Trophoblast cell (in vitro differentiated cells and primary cell): ENCODE results near the gene RASGEF1C.
"Not testable (repeated sequence)": the region's sequence is repeated elsewhere in the genome, so short reads cannot be mapped to it uniquely, and the experiment has no call there.

Experiments used
- DNase-seq, 2 donors: peaks; one replicate each; pipeline ENCODE4 v3.0.0-alpha.2; 2016
- H2AFZ ChIP-seq: 2 replicates; pipeline ENCODE4 v1.6.1; 2013; ENCODE audit warnings: low read length, moderate library complexity, mild to moderate bottlenecking; ENCODE audit not compliant: insufficient read depth, poor library complexity
- H2AK5ac ChIP-seq: 2 replicates; pipeline ENCODE4 v1.6.1; 2013; ENCODE audit warnings: mild to moderate bottlenecking, low read length
- H2BK120ac ChIP-seq: 2 replicates; pipeline ENCODE4 v1.6.1; 2013; ENCODE audit warnings: low read length, mild to moderate bottlenecking, moderate library complexity; ENCODE audit not compliant: insufficient read depth, poor library complexity
- H2BK12ac ChIP-seq: 2 replicates; pipeline ENCODE4 v1.6.1; 2013; ENCODE audit warnings: mild to moderate bottlenecking, low read length, moderate library complexity
- H2BK5ac ChIP-seq: 2 replicates; pipeline ENCODE4 v1.6.1; 2013; ENCODE audit warnings: low read length, low read depth, moderate library complexity, mild to moderate bottlenecking; ENCODE audit not compliant: poor library complexity
- H3K14ac ChIP-seq: 2 replicates; pipeline ENCODE4 v1.6.1; 2013; ENCODE audit warnings: mild to moderate bottlenecking, low read length
- H3K18ac ChIP-seq: 2 replicates; pipeline ENCODE4 v1.6.1; 2013; ENCODE audit warnings: mild to moderate bottlenecking, low read length
- H3K23ac ChIP-seq: 2 replicates; pipeline ENCODE4 v1.6.1; 2013; ENCODE audit warnings: low read length
- H3K27ac ChIP-seq: 2 replicates; pipeline ENCODE4 v1.5.1; 2013; ENCODE audit warnings: low read depth, mild to moderate bottlenecking, inconsistent platforms, low read length, moderate library complexity
- H3K27me3 ChIP-seq: 2 replicates; pipeline ENCODE4 v1.6.1; 2013; ENCODE audit warnings: inconsistent platforms, mild to moderate bottlenecking, low read length, moderate library complexity; ENCODE audit not compliant: insufficient read depth
- H3K36me3 ChIP-seq, 2 experiments: 1 replicate in 1 of 2; 2 replicates in 1 of 2; pipeline ENCODE4 v1.6.1; 2013; ENCODE audit warnings: low read length in 2 of 2, mild to moderate bottlenecking in 2 of 2, moderate library complexity in 1 of 2; ENCODE audit not compliant: insufficient read depth in 2 of 2, control insufficient read depth in 1 of 2
- H3K4ac ChIP-seq: 2 replicates; pipeline ENCODE4 v1.6.1; 2013; ENCODE audit warnings: low read depth, mild to moderate bottlenecking, low read length, moderate library complexity
- H3K4me1 ChIP-seq, 2 experiments: 1 replicate in 1 of 2; 2 replicates in 1 of 2; pipeline ENCODE4 v1.6.1; 2013; ENCODE audit warnings: low read length in 2 of 2, mild to moderate bottlenecking in 2 of 2, moderate library complexity in 1 of 2; ENCODE audit not compliant: insufficient read depth in 2 of 2, control insufficient read depth in 1 of 2
- H3K4me2 ChIP-seq: 2 replicates; pipeline ENCODE4 v1.6.1; 2013; ENCODE audit warnings: inconsistent platforms, mild to moderate bottlenecking, low read length, moderate library complexity
- H3K4me3 ChIP-seq: 2 replicates; pipeline ENCODE4 v1.5.1; 2013; ENCODE audit warnings: mild to moderate bottlenecking, low read depth, low read length, inconsistent platforms
- H3K79me1 ChIP-seq: one replicate; pipeline ENCODE4 v1.6.1; 2013; ENCODE audit warnings: low read length
- H3K79me2 ChIP-seq: 2 replicates; pipeline ENCODE4 v1.6.1; 2013; ENCODE audit warnings: low read length, mild to moderate bottlenecking; ENCODE audit not compliant: control insufficient read depth, insufficient read depth, poor library complexity
- H3K9ac ChIP-seq: 2 replicates; pipeline ENCODE4 v1.6.1; 2013; ENCODE audit warnings: mild to moderate bottlenecking, low read length
- H3K9me3 ChIP-seq: 2 replicates; pipeline ENCODE4 v1.6.1; 2013; ENCODE audit warnings: low read depth, mild to moderate bottlenecking, control low read depth, inconsistent platforms, low read length; ENCODE audit not compliant: insufficient read depth
- H4K12ac ChIP-seq: 2 replicates; pipeline ENCODE4 v1.6.1; 2013; ENCODE audit warnings: low read depth, mild to moderate bottlenecking, low read length, moderate library complexity
- H4K8ac ChIP-seq: 2 replicates; pipeline ENCODE4 v1.6.1; 2013; ENCODE audit warnings: low read depth, mild to moderate bottlenecking, low read length, moderate library complexity
- H4K91ac ChIP-seq: one replicate; pipeline ENCODE4 v1.6.1; 2013; ENCODE audit warnings: low read depth, mild to moderate bottlenecking, low read length, moderate library complexity
- WGBS: extraction: QIAGEN DNeasy Blood & Tissue Kit; methylation state at CpG from one replicate; pipeline ENCODE4 v1.1.7; 2013; ENCODE audit warnings: missing lambda C conversion rate; ENCODE audit not compliant: insufficient read length, insufficient coverage; ENCODE audit errors: extremely low coverage; 5-methylcytosine and 5-hydroxymethylcytosine counted together

Gene RASGEF1C

GRCh38 chr5:180211761-180212035 is 2.7 kb upstream of the RASGEF1C start:
- Histone ChIP-seq H3K18ac (no peak overlapping the region), H2AFZ (no peak overlapping the region), H3K4me2 (no peak overlapping the region), H3K79me2 (no peaks in the 10 kb centered on the region), H3K14ac (no peak overlapping the region), H2BK12ac (no peak overlapping the region), H2BK5ac (no peak overlapping the region), H3K9ac (no peak overlapping the region), H4K12ac (no peak overlapping the region), H3K9me3 (peaks cover 15% of the 10 kb centered on the region), H3K4me3 (no peak overlapping the region), H4K8ac (no peak overlapping the region), H3K27ac (no peak overlapping the region), H4K91ac (no peak overlapping the region), H2BK120ac (no peak overlapping the region), H3K4ac (no peak overlapping the region), H3K27me3 (peaks cover 7% of the 10 kb centered on the region), H3K79me1 (no peaks in the 10 kb centered on the region), H3K4me1 (peaks cover 5 to 6% of the 10 kb centered on the region in 2 experiments), H3K23ac (no peak overlapping the region), H2AK5ac (no peak overlapping the region), H3K36me3 (no peaks in the 10 kb centered on the region)
- no CpG with 5 or more reads among the region's 4 CpGs for WGBS
- no peak for DNase-seq

- Histone ChIP-seq H3K18ac (no peak overlapping the region), H2AFZ (no peak overlapping the region), H2BK120ac (no peak overlapping the region), H4K91ac (no peak overlapping the region), H3K4me1 (peaks cover 5 to 6% of the 10 kb centered on the region in 2 experiments), H3K27me3 (peaks cover 7% of the 10 kb centered on the region), H3K4me2 (no peak overlapping the region), H2AK5ac (no peak overlapping the region), H2BK5ac (no peak overlapping the region), H4K8ac (no peak overlapping the region), H2BK12ac (no peak overlapping the region), H3K79me1 (no peaks in the 10 kb centered on the region), H3K4ac (no peak overlapping the region), H3K79me2 (no peaks in the 10 kb centered on the region), H4K12ac (no peak overlapping the region), H3K9me3 (peaks cover 9% of the 10 kb centered on the region), H3K36me3 (no peaks in the 10 kb centered on the region), H3K9ac (no peak overlapping the region), H3K14ac (no peak overlapping the region), H3K23ac (no peak overlapping the region), H3K4me3 (no peak overlapping the region), H3K27ac (no peak overlapping the region)
- no CpG with 5 or more reads among the region's 16 CpGs for WGBS
- DNase-seq: no peak
Measured at GRCh38 chr5:180210961-180211760, 2.1 kb upstream of the RASGEF1C start.

- not testable (repeated sequence) for H2BK5ac ChIP-seq, H3K9me3 ChIP-seq, H3K4ac ChIP-seq, H3K23ac ChIP-seq, H3K79me1 ChIP-seq, H4K91ac ChIP-seq, H4K8ac ChIP-seq, DNase-seq, H3K14ac ChIP-seq, H2AFZ ChIP-seq, H3K27me3 ChIP-seq, H2BK120ac ChIP-seq, H3K4me1 ChIP-seq, H3K36me3 ChIP-seq, H2BK12ac ChIP-seq, H4K12ac ChIP-seq, H3K18ac ChIP-seq, H2AK5ac ChIP-seq, H3K4me2 ChIP-seq, H3K79me2 ChIP-seq, H3K9ac ChIP-seq, H3K4me3 ChIP-seq, H3K27ac ChIP-seq
- no CpG with 5 or more reads among the region's 12 CpGs for WGBS
Measured at GRCh38 chr5:180210077-180210476, 1.1 kb upstream of the RASGEF1C start.

GRCh38 chr5:180208435-180209081 is 453 bp downstream of the RASGEF1C start:
- no peak overlapping the region for H3K4ac ChIP-seq
- DNase-seq: peak in 1 of 2 donors; percentile 33

More at GRCh38 chr5:180208435-180209081, 453 bp downstream of the RASGEF1C start:
- H3K9me3 ChIP-seq: peaks cover 2% of the 10 kb centered on the region
- no CpG with 5 or more reads among the region's 65 CpGs for WGBS
- H4K8ac ChIP-seq: no peak overlapping the region
- H2AFZ ChIP-seq: no peak overlapping the region
- peaks cover 7% of the 10 kb centered on the region for H3K27me3 ChIP-seq
- no peaks in the 10 kb centered on the region for H3K79me1 ChIP-seq
- no peak overlapping the region for H3K9ac ChIP-seq
- H3K4me3 ChIP-seq: peak overlapping the region; percentile 73
- no peak overlapping the region for H4K12ac ChIP-seq
- H2AK5ac ChIP-seq: no peak overlapping the region
- peaks cover 5 to 6% of the 10 kb centered on the region in 2 experiments for H3K4me1 ChIP-seq
- H2BK120ac ChIP-seq: no peak overlapping the region
- H3K18ac ChIP-seq: no peak overlapping the region
- H3K14ac ChIP-seq: peak overlapping the region; percentile 4
- no peak overlapping the region for H2BK12ac ChIP-seq
- H3K79me2 ChIP-seq: no peaks in the 10 kb centered on the region
- H4K91ac ChIP-seq: no peak overlapping the region
- H3K4me2 ChIP-seq: peak overlapping the region; percentile 82
- H3K23ac ChIP-seq: no peak overlapping the region
- no peaks in the 10 kb centered on the region for H3K36me3 ChIP-seq
- H2BK5ac ChIP-seq: no peak overlapping the region
- no peak overlapping the region for H3K27ac ChIP-seq
